ENCODE measurements around the gene MYCT1. TPM values are rescaled to one million over a fixed set of nuclear protein-coding genes. Genes with fewer than 3 reads are reported as not detected.
A peak's percentile ranks its signal among the peaks of the same experiment; 100 is the strongest.

Gene MYCT1
- polyA plus RNA-seq, 1 donor (not counting 4 experiments of a cell fraction or from before 2014, with no cell fraction given) = 0.05 TPM

DNA sequence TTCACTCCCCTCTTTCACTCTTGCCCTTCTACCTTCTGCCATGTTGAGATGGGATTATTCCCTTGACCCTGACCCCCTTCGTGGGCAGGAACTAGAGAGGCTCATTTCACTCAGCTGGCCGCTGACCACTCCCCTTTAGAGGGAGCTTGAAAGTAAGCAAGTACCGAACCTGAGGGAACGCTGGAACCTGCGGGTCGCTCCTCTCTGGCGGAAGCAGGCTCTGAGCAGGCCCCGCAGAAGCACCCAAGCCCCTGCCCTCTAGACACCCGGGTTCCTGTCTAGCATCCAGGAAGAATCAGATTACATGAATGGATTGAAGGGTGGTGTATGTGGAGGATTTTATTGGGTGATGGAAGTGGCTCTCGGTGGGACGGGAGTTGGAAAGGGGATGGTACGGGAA, 11.9 kb upstream of the MYCT1 start:
- Histone ChIP-seq H3K4me3 (ENCODE audit: control insufficient read depth in 2 of 3, extremely low read depth in 1 of 3, insufficient read depth in 2 of 3, low read depth in 1 of 3, low read length in 3 of 3) (no peak overlapping the region), H3K79me2 (ENCODE audit: control insufficient read depth, insufficient read depth, low read length) (no peaks in the 10 kb centered on the region), H4K20me1 (ENCODE audit: control insufficient read depth, extremely low read depth, insufficient read depth, low read length) (no peaks in the 10 kb centered on the region), H3K4me2 (ENCODE audit: control insufficient read depth, extremely low read depth, insufficient read depth, low read depth, low read length) (no peak overlapping the region), H3K9ac (ENCODE audit: control insufficient read depth, extremely low read depth, insufficient read depth, low read length) (no peak overlapping the region), H3K36me3 (ENCODE audit: control insufficient read depth in 2 of 2, extremely low read depth in 1 of 2, insufficient read depth in 2 of 2, low read length in 2 of 2) (no peaks in the 10 kb centered on the region), H3K4me1 (ENCODE audit: control insufficient read depth, extremely low read depth, insufficient read depth, low read length) (no peaks in the 10 kb centered on the region), H3K27me3 (ENCODE audit: control insufficient read depth, extremely low read depth, insufficient read depth, low read length) (no peaks in the 10 kb centered on the region), H3K9me1 (ENCODE audit: control insufficient read depth, extremely low read depth, insufficient read depth, low read length) (no peaks in the 10 kb centered on the region), H3K27ac (ENCODE audit: control insufficient read depth, insufficient read depth, low read length) (no peak overlapping the region), H3K9me3 (ENCODE audit: control insufficient read depth, low read depth, low read length) (no peaks in the 10 kb centered on the region), H2AFZ (ENCODE audit: control insufficient read depth, low read length) (no peak overlapping the region)
- TF ChIP-seq, protein P1, sequence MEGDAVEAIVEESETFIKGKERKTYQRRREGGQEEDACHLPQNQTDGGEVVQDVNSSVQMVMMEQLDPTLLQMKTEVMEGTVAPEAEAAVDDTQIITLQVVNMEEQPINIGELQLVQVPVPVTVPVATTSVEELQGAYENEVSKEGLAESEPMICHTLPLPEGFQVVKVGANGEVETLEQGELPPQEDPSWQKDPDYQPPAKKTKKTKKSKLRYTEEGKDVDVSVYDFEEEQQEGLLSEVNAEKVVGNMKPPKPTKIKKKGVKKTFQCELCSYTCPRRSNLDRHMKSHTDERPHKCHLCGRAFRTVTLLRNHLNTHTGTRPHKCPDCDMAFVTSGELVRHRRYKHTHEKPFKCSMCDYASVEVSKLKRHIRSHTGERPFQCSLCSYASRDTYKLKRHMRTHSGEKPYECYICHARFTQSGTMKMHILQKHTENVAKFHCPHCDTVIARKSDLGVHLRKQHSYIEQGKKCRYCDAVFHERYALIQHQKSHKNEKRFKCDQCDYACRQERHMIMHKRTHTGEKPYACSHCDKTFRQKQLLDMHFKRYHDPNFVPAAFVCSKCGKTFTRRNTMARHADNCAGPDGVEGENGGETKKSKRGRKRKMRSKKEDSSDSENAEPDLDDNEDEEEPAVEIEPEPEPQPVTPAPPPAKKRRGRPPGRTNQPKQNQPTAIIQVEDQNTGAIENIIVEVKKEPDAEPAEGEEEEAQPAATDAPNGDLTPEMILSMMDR (optimal IDR thresholded peaks at IDR 0.05 in 1 of 3, IDR thresholded peaks at IDR 0.05 in 1 of 3, conservative IDR thresholded peaks at IDR 0.05 in 1 of 3; ENCODE audit: extremely low read depth in 1 of 3, insufficient read depth in 2 of 3, low read length in 3 of 3) = no peak
- no peak for TF ChIP-seq EZH2 (IDR thresholded peaks at IDR 0.05; ENCODE audit: low read length)
- dilution Hi-C loops (cut with MboI; ENCODE audit: extremely low pct_ligation_motif_present, low sequenced_read_pairs) = no loop called here
- FAIRE-seq (no peak), DNase-seq (ENCODE audit: low read depth, low spot score) (no peak)

DNA sequence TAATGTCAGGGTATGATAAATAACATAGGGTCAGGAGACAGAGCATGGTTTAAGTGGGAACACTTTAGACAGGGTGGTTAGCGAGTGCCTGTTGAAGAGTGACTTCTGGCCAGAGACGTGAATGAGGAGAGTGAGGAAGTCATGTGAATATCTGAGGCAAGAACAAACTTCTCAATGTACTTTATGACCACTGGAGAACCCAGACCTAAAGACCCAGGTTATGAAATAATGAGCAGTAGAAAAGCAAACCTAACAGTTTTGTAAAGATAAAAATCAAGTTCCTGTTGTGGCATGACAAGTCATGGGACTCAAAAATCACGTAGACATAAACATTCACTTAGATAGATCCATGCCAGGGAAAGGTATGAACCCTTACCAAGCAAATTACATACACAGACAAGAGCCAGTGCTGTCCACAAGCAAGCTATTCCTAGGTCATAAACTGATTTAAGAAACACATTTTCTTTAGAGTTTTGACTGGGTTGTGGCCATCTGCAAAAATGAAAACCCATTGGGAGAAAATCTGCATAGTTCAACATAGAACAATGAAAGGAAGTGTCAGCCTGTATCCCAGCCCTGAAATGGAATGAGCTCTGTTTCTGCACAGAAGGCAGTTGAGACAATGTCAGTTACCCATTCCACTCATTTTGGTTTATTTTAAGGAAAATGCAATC, 2.2 kb upstream of the MYCT1 start:
- no peaks in the 10 kb centered on the region for H3K27me3 ChIP-seq (ENCODE audit: control insufficient read depth, extremely low read depth, insufficient read depth, low read length)
- peak; percentile 36 for FAIRE-seq
- H4K20me1 ChIP-seq (ENCODE audit: control insufficient read depth, extremely low read depth, insufficient read depth, low read length) = no peaks in the 10 kb centered on the region
- H2AFZ ChIP-seq (ENCODE audit: control insufficient read depth, low read length) = peak overlapping the region; percentile 55
- no peaks in the 10 kb centered on the region for H3K9me3 ChIP-seq (ENCODE audit: control insufficient read depth, low read depth, low read length)
- TF ChIP-seq EZH2 (IDR thresholded peaks at IDR 0.05; ENCODE audit: low read length) = no peak
- TF ChIP-seq, protein P1 (optimal IDR thresholded peaks at IDR 0.05 in 1 of 3, IDR thresholded peaks at IDR 0.05 in 1 of 3, conservative IDR thresholded peaks at IDR 0.05 in 1 of 3; ENCODE audit: extremely low read depth in 1 of 3, insufficient read depth in 2 of 3, low read length in 3 of 3) = no peak
- no peak overlapping the region for H3K27ac ChIP-seq (ENCODE audit: control insufficient read depth, insufficient read depth, low read length)
- H3K4me2 ChIP-seq (ENCODE audit: control insufficient read depth, extremely low read depth, insufficient read depth, low read depth, low read length) = peak overlapping the region; percentile 46
- no peak overlapping the region for H3K4me3 ChIP-seq (ENCODE audit: control insufficient read depth in 2 of 3, extremely low read depth in 1 of 3, insufficient read depth in 2 of 3, low read depth in 1 of 3, low read length in 3 of 3)
- no peaks in the 10 kb centered on the region for H3K79me2 ChIP-seq (ENCODE audit: control insufficient read depth, insufficient read depth, low read length)
- no peaks in the 10 kb centered on the region for H3K36me3 ChIP-seq (ENCODE audit: control insufficient read depth in 2 of 2, extremely low read depth in 1 of 2, insufficient read depth in 2 of 2, low read length in 2 of 2)
- no peaks in the 10 kb centered on the region for H3K9me1 ChIP-seq (ENCODE audit: control insufficient read depth, extremely low read depth, insufficient read depth, low read length)
- no peak overlapping the region for H3K9ac ChIP-seq (ENCODE audit: control insufficient read depth, extremely low read depth, insufficient read depth, low read length)
- DNase-seq (ENCODE audit: low read depth, low spot score) = no peak
- peaks cover 9% of the 10 kb centered on the region for H3K4me1 ChIP-seq (ENCODE audit: control insufficient read depth, extremely low read depth, insufficient read depth, low read length)
- dilution Hi-C loops (cut with MboI; ENCODE audit: extremely low pct_ligation_motif_present, low sequenced_read_pairs) = no loop called here
